Measurements from ENCODE around the gene FAM20C.
"Not testable (repeated sequence)": the region's sequence is repeated elsewhere in the genome, so short reads cannot be mapped to it uniquely, and the experiment has no call there.

- not testable (repeated sequence) for TF ChIP-seq CTCF (IDR thresholded peaks at IDR 0.05); POLR2A (IDR thresholded peaks at IDR 0.05); POLR2AphosphoS5 (IDR thresholded peaks at IDR 0.05; ENCODE audit: insufficient read depth in 1 of 2, low read depth in 1 of 2)
Observed at GRCh38 chr7:263483-264351, 71.3 kb downstream of the FAM20C start.
